Parathyroid adenoma (tissue), 2 donors: ENCODE results near the gene MANSC1.

Experiments
- H2AFZ ChIP-seq: fragments of 300-600 bp; sonication (generic); one replicate; pipeline ENCODE4 v1.7.0; 2017; ENCODE audit warnings: antibody characterized with exemption, mild to moderate bottlenecking
- H3K27ac ChIP-seq: fragments of 300-600 bp; sonication (generic); one replicate; pipeline ENCODE4 v1.7.0; 2017
- H3K27me3 ChIP-seq: fragments of 300-600 bp; sonication (generic); one replicate; pipeline ENCODE4 v1.7.0; 2017; ENCODE audit warnings: low read length; ENCODE audit not compliant: control insufficient read depth, insufficient read depth
- H3K36me3 ChIP-seq: fragments of 300-600 bp; sonication (generic); one replicate; pipeline ENCODE4 v1.7.0; 2017; ENCODE audit warnings: low read length; ENCODE audit not compliant: control insufficient read depth, insufficient read depth
- H3K4me1 ChIP-seq: fragments of 300-600 bp; sonication (generic); one replicate; pipeline ENCODE4 v1.7.0; 2017; ENCODE audit warnings: control low read depth
- H3K4me2 ChIP-seq: fragments of 300-600 bp; sonication (generic); one replicate; pipeline ENCODE4 v1.7.0; 2017; ENCODE audit warnings: low read length
- H3K4me3 ChIP-seq: fragments of 300-600 bp; sonication (generic); one replicate; pipeline ENCODE4 v1.7.0; 2017; ENCODE audit warnings: low read depth, low read length
- H3K79me2 ChIP-seq: fragments of 300-600 bp; sonication (generic); one replicate; pipeline ENCODE4 v1.7.0; 2017; ENCODE audit warnings: control low read depth
- H3K9ac ChIP-seq: fragments of 300-600 bp; sonication (generic); one replicate; pipeline ENCODE4 v1.7.0; 2017; ENCODE audit warnings: mild to moderate bottlenecking
- H3K9me3 ChIP-seq: fragments of 300-600 bp; sonication (generic); one replicate; pipeline ENCODE4 v1.7.0; 2017; ENCODE audit warnings: low read length; ENCODE audit not compliant: control insufficient read depth
- CTCF ChIP-seq: fragments of 300-600 bp; sonication (generic); IDR thresholded peaks from one replicate; pipeline ENCODE4 v1.7.0; 2017; ENCODE audit warnings: antibody characterized with exemption, mild to moderate bottlenecking
- donor health status: primary hyperparathyroidism.

Gene MANSC1

GRCh38 chr12:12336049-12336411 is 14.0 kb downstream of the MANSC1 start:
- TF ChIP-seq CTCF: no peak
- no peak overlapping the region for H2AFZ ChIP-seq
- H3K36me3 ChIP-seq: no peaks in the 10 kb centered on the region
- H3K4me2 ChIP-seq: no peak overlapping the region
- peaks cover 3% of the 10 kb centered on the region for H3K79me2 ChIP-seq
- no peaks in the 10 kb centered on the region for H3K27me3 ChIP-seq
- no peaks in the 10 kb centered on the region for H3K4me1 ChIP-seq
- no peaks in the 10 kb centered on the region for H3K9me3 ChIP-seq
- H3K4me3 ChIP-seq: no peak overlapping the region
- H3K27ac ChIP-seq: no peak overlapping the region
- no peak overlapping the region for H3K9ac ChIP-seq

GRCh38 chr12:12334367-12335040 is 15.5 kb downstream of the MANSC1 start:
- peak; percentile 84 for TF ChIP-seq CTCF
- H3K4me3 ChIP-seq: no peak overlapping the region

GRCh38 chr12:12333407-12334366 is 16.4 kb downstream of the MANSC1 start:
- H3K36me3 ChIP-seq: no peaks in the 10 kb centered on the region
- H3K9ac ChIP-seq: no peak overlapping the region
- no peak overlapping the region for H3K4me3 ChIP-seq
- no peaks in the 10 kb centered on the region for H3K4me1 ChIP-seq
- no peak overlapping the region for H3K4me2 ChIP-seq
- TF ChIP-seq CTCF: no peak
- peaks cover 3% of the 10 kb centered on the region for H3K79me2 ChIP-seq
- no peaks in the 10 kb centered on the region for H3K9me3 ChIP-seq
- no peaks in the 10 kb centered on the region for H3K27me3 ChIP-seq
- no peak overlapping the region for H2AFZ ChIP-seq
- H3K27ac ChIP-seq: no peak overlapping the region

More at GRCh38 chr12:12334367-12335040, 15.5 kb downstream of the MANSC1 start:
- peaks cover 3% of the 10 kb centered on the region for H3K79me2 ChIP-seq
- no peaks in the 10 kb centered on the region for H3K36me3 ChIP-seq
- H3K9me3 ChIP-seq: no peaks in the 10 kb centered on the region
- H2AFZ ChIP-seq: no peak overlapping the region
- H3K27me3 ChIP-seq: no peaks in the 10 kb centered on the region
- no peaks in the 10 kb centered on the region for H3K4me1 ChIP-seq
- H3K4me2 ChIP-seq: no peak overlapping the region
- no peak overlapping the region for H3K9ac ChIP-seq
- H3K27ac ChIP-seq: no peak overlapping the region

- no peaks in the 10 kb centered on the region for H3K4me1 ChIP-seq
- H3K4me2 ChIP-seq: no peak overlapping the region
- peaks cover 3% of the 10 kb centered on the region for H3K79me2 ChIP-seq
- no peak overlapping the region for H3K9ac ChIP-seq
- TF ChIP-seq CTCF: no peak
- no peak overlapping the region for H3K27ac ChIP-seq
- H2AFZ ChIP-seq: no peak overlapping the region
- H3K4me3 ChIP-seq: no peak overlapping the region
- H3K36me3 ChIP-seq: no peaks in the 10 kb centered on the region
- no peaks in the 10 kb centered on the region for H3K27me3 ChIP-seq
- H3K9me3 ChIP-seq: no peaks in the 10 kb centered on the region
Observed at GRCh38 chr12:12331896-12332295, 18.1 kb downstream of the MANSC1 start.
